WERI-Rb-1 (cell line): ENCODE results near the gene BIRC5.
A peak's percentile ranks its signal among the peaks of the same experiment; 100 is the strongest.

Source experiments
- DNase-seq: peaks from one replicate; pipeline ENCODE4 v3.0.0-alpha.2; 2020
- H3K27ac ChIP-seq: fragments of 250-450 bp; sonication (Bioruptor Pico); 2 replicates; pipeline ENCODE4 v1.5.1; 2020; ENCODE audit warnings: mild to moderate bottlenecking, moderate library complexity
- H3K27me3 ChIP-seq: fragments of 250-450 bp; sonication (Bioruptor Pico); 2 replicates; pipeline ENCODE4 v1.5.1; 2021; ENCODE audit warnings: mild to moderate bottlenecking, low read depth, moderate library complexity; ENCODE audit not compliant: insufficient read depth, severe bottlenecking
- H3K36me3 ChIP-seq: fragments of 250-450 bp; sonication (Bioruptor Pico); 2 replicates; pipeline ENCODE4 v1.5.1; 2020; ENCODE audit warnings: mild to moderate bottlenecking, moderate library complexity
- H3K4me3 ChIP-seq: 2 replicates; pipeline ENCODE4 v1.5.1; 2011; ENCODE audit warnings: low read depth, mild to moderate bottlenecking, control low read depth, low read length
- H3K9me3 ChIP-seq: fragments of 250-450 bp; sonication (Bioruptor Pico); 2 replicates; pipeline ENCODE4 v1.5.1; 2021; ENCODE audit warnings: mild to moderate bottlenecking, moderate library complexity; ENCODE audit not compliant: severe bottlenecking
- CTCF ChIP-seq: IDR thresholded peaks from 2 replicates; pipeline ENCODE4 v1.5.1; 2011; ENCODE audit warnings: low read depth, mild to moderate bottlenecking, control low read depth, inconsistent platforms, low read length

Gene BIRC5

GRCh38 chr17:78211032-78211431 lies 3.0 kb upstream of the BIRC5 start:
- H3K4me3 ChIP-seq, result no peak overlapping the region
- no peaks in the 10 kb centered on the region for H3K9me3 ChIP-seq
- DNase-seq, result no peak
- H3K36me3 ChIP-seq, result peaks cover 25% of the 10 kb centered on the region
- TF ChIP-seq CTCF, result no peak
- H3K27me3 ChIP-seq, result no peaks in the 10 kb centered on the region
- no peak overlapping the region for H3K27ac ChIP-seq

- peak overlapping the region; percentile 99 for H3K4me3 ChIP-seq
- no peak for TF ChIP-seq CTCF
- H3K36me3 ChIP-seq, result peaks cover 52% of the 10 kb centered on the region
- peak overlapping the region; percentile 96 for H3K27ac ChIP-seq
- H3K9me3 ChIP-seq, result no peaks in the 10 kb centered on the region
- DNase-seq, result no peak
- no peaks in the 10 kb centered on the region for H3K27me3 ChIP-seq
Measured at GRCh38 chr17:78214706-78215061, 631 bp downstream of the BIRC5 start.

GRCh38 chr17:78219396-78220150 lies 5.5 kb downstream of the BIRC5 start:
- Histone ChIP-seq H3K4me3 (no peak overlapping the region), H3K36me3 (peaks cover 94% of the 10 kb centered on the region), H3K27ac (no peak overlapping the region), H3K27me3 (no peaks in the 10 kb centered on the region), H3K9me3 (no peaks in the 10 kb centered on the region)
- no peak for TF ChIP-seq CTCF
- DNase-seq, result no peak

GRCh38 chr17:78223061-78223460 lies 9.0 kb downstream of the BIRC5 start:
- H3K27me3 ChIP-seq, result no peaks in the 10 kb centered on the region
- H3K4me3 ChIP-seq, result no peak overlapping the region
- no peaks in the 10 kb centered on the region for H3K9me3 ChIP-seq
- peaks cover 69% of the 10 kb centered on the region for H3K36me3 ChIP-seq
- H3K27ac ChIP-seq, result peak overlapping the region; percentile 29
- no peak for TF ChIP-seq CTCF
- DNase-seq, result no peak

- DNase-seq, result no peak
- H3K27me3 ChIP-seq, result no peaks in the 10 kb centered on the region
- no peaks in the 10 kb centered on the region for H3K9me3 ChIP-seq
- H3K36me3 ChIP-seq, result peaks cover 62% of the 10 kb centered on the region
- H3K4me3 ChIP-seq, result no peak overlapping the region
- peak overlapping the region; percentile 40 for H3K27ac ChIP-seq
- TF ChIP-seq CTCF, result no peak
Measured at GRCh38 chr17:78223765-78224164, 9.7 kb downstream of the BIRC5 start.
